Karpas-422 (cell line): ENCODE results near the gene C18orf63. TPM values are rescaled to one million over a fixed set of nuclear protein-coding genes. Genes with fewer than 3 reads are reported as not detected.
A peak's percentile ranks its signal among the peaks of the same experiment; 100 is the strongest.

ENCODE experiments used
- DNase-seq: peaks from one replicate; pipeline ENCODE4 v3.0.0-alpha.2; 2015
- H2AFZ ChIP-seq: fragments of 200-600 bp; sonication (generic); 2 replicates; pipeline ENCODE4 v1.6.1; 2014; ENCODE audit warnings: antibody characterized with exemption, low read length, mixed read lengths
- H3K27ac ChIP-seq: fragments of 200-600 bp; sonication (generic); 2 replicates; pipeline ENCODE4 v1.5.1; 2014; ENCODE audit warnings: mild to moderate bottlenecking, low read length, moderate library complexity
- H3K27me3 ChIP-seq: fragments of 200-600 bp; sonication (generic); 2 replicates; pipeline ENCODE4 v1.6.1; 2014; ENCODE audit warnings: low read length, mixed read lengths
- H3K36me3 ChIP-seq: fragments of 200-600 bp; sonication (generic); 2 replicates; pipeline ENCODE4 v1.6.1; 2014; ENCODE audit warnings: low read length, mixed read lengths; ENCODE audit not compliant: insufficient read depth
- H3K4me1 ChIP-seq: fragments of 200-600 bp; sonication (generic); 2 replicates; pipeline ENCODE4 v1.6.1; 2014; ENCODE audit warnings: mild to moderate bottlenecking, low read length, mixed read lengths
- H3K4me2 ChIP-seq: fragments of 200-600 bp; sonication (generic); 2 replicates; pipeline ENCODE4 v1.6.1; 2014; ENCODE audit warnings: low read length, low read depth, mild to moderate bottlenecking; ENCODE audit not compliant: poor library complexity, severe bottlenecking
- H3K4me3 ChIP-seq: fragments of 200-600 bp; sonication (generic); 2 replicates; pipeline ENCODE4 v1.5.1; 2014; ENCODE audit warnings: mild to moderate bottlenecking, antibody characterized with exemption, low read length, mixed read lengths
- H3K79me2 ChIP-seq: fragments of 200-600 bp; sonication (generic); 2 replicates; pipeline ENCODE4 v1.6.1; 2014; ENCODE audit warnings: mild to moderate bottlenecking, low read length, mixed read lengths
- H3K9ac ChIP-seq: fragments of 200-600 bp; sonication (generic); 2 replicates; pipeline ENCODE4 v1.6.0; 2014; ENCODE audit warnings: low read length
- H3K9me2 ChIP-seq: fragments of 200-600 bp; sonication (generic), shearing (Covaris generic); replicated peaks from 2 replicates; pipeline ENCODE4 v1.6.0; 2014; ENCODE audit warnings: mild to moderate bottlenecking, low read length, moderate library complexity; ENCODE audit not compliant: insufficient read depth
- H3K9me3 ChIP-seq: fragments of 300-700, 200-600 bp; sonication (generic); 2 replicates; pipeline ENCODE4 v1.6.1; 2014; ENCODE audit warnings: low read length, mixed read lengths
- H4K20me1 ChIP-seq: fragments of 200-600 bp; sonication (generic); 2 replicates; pipeline ENCODE4 v1.6.1; 2014; ENCODE audit warnings: mild to moderate bottlenecking, antibody characterized with exemption, low read length, low read depth; ENCODE audit not compliant: insufficient read depth
- total RNA-seq: library from RNA; depleted of rRNA; stranded (reverse); fragments of >200 nt; shearing (Covaris generic); gene quantifications from 2 replicates; pipeline ENCODE4 v1.2.3, GENCODE V29; 2014; ENCODE audit warnings: low replicate concordance

C18orf63 gene
- total RNA-seq, 1 experiment from 2014 or later: not detected

- Histone ChIP-seq H3K27me3 (no peaks in the 10 kb centered on the region), H3K4me3 (no peak overlapping the region), H3K9me3 (no peaks in the 10 kb centered on the region), H3K36me3 (no peaks in the 10 kb centered on the region), H3K9me2 (no peaks in the 10 kb centered on the region), H3K27ac (no peak overlapping the region), H3K79me2 (no peaks in the 10 kb centered on the region), H3K4me1 (peaks cover 8% of the 10 kb centered on the region), H2AFZ (no peak overlapping the region), H3K9ac (no peak overlapping the region), H3K4me2 (no peak overlapping the region), H4K20me1 (no peaks in the 10 kb centered on the region)
- DNase-seq: no peak
Observed at GRCh38 chr18:74360852-74361655, 45.4 kb downstream of the C18orf63 start.

GRCh38 chr18:74367905-74368304, 52.3 kb downstream of the C18orf63 start:
- no peaks in the 10 kb centered on the region for H3K36me3 ChIP-seq
- H3K9me2 ChIP-seq: no peaks in the 10 kb centered on the region
- no peak for DNase-seq
- H2AFZ ChIP-seq: no peak overlapping the region; the same call in 1 of the 2 replicates
- peak overlapping the region; percentile 30 for H3K4me2 ChIP-seq
- no peak overlapping the region for H3K27ac ChIP-seq
- H3K9ac ChIP-seq: no peak overlapping the region
- H3K9me3 ChIP-seq: no peaks in the 10 kb centered on the region
- peaks cover 13% of the 10 kb centered on the region for H3K4me1 ChIP-seq
- no peaks in the 10 kb centered on the region for H4K20me1 ChIP-seq
- H3K79me2 ChIP-seq: no peaks in the 10 kb centered on the region
- no peaks in the 10 kb centered on the region for H3K27me3 ChIP-seq
- no peak overlapping the region for H3K4me3 ChIP-seq

- Histone ChIP-seq H3K4me3 (no peak overlapping the region), H3K27ac (no peak overlapping the region), H3K36me3 (no peaks in the 10 kb centered on the region), H3K9me2 (no peaks in the 10 kb centered on the region), H3K9me3 (no peaks in the 10 kb centered on the region), H3K4me1 (peaks cover 13% of the 10 kb centered on the region), H2AFZ (no peak overlapping the region), H3K4me2 (no peak overlapping the region), H3K79me2 (no peaks in the 10 kb centered on the region), H3K9ac (no peak overlapping the region), H4K20me1 (no peaks in the 10 kb centered on the region), H3K27me3 (no peaks in the 10 kb centered on the region)
- no peak for DNase-seq
Observed at GRCh38 chr18:74368901-74369705, 53.5 kb downstream of the C18orf63 start.

GRCh38 chr18:74370115-74370514, 54.5 kb downstream of the C18orf63 start:
- peaks cover 13% of the 10 kb centered on the region for H3K4me1 ChIP-seq
- no peaks in the 10 kb centered on the region for H3K9me3 ChIP-seq
- no peak overlapping the region for H3K9ac ChIP-seq
- no peak for DNase-seq
- H4K20me1 ChIP-seq: no peaks in the 10 kb centered on the region
- H3K4me2 ChIP-seq: no peak overlapping the region
- no peaks in the 10 kb centered on the region for H3K79me2 ChIP-seq
- no peaks in the 10 kb centered on the region for H3K27me3 ChIP-seq
- no peak overlapping the region for H3K4me3 ChIP-seq
- no peak overlapping the region for H2AFZ ChIP-seq
- H3K9me2 ChIP-seq: no peaks in the 10 kb centered on the region
- no peaks in the 10 kb centered on the region for H3K36me3 ChIP-seq
- H3K27ac ChIP-seq: no peak overlapping the region

GRCh38 chr18:74373428-74373827, 57.8 kb downstream of the C18orf63 start:
- H3K4me1 ChIP-seq: no peaks in the 10 kb centered on the region
- H3K9me2 ChIP-seq: no peaks in the 10 kb centered on the region
- H3K27ac ChIP-seq: no peak overlapping the region
- H3K4me3 ChIP-seq: no peak overlapping the region
- no peaks in the 10 kb centered on the region for H3K27me3 ChIP-seq
- no peak for DNase-seq
- H3K9me3 ChIP-seq: no peaks in the 10 kb centered on the region
- no peaks in the 10 kb centered on the region for H4K20me1 ChIP-seq
- H3K9ac ChIP-seq: no peak overlapping the region
- H3K4me2 ChIP-seq: no peak overlapping the region
- H2AFZ ChIP-seq: no peak overlapping the region
- no peaks in the 10 kb centered on the region for H3K36me3 ChIP-seq
- no peaks in the 10 kb centered on the region for H3K79me2 ChIP-seq

- Histone ChIP-seq H3K4me3 (no peak overlapping the region), H3K9me2 (no peaks in the 10 kb centered on the region), H3K4me1 (no peaks in the 10 kb centered on the region), H4K20me1 (no peaks in the 10 kb centered on the region), H3K27ac (no peak overlapping the region), H3K27me3 (no peaks in the 10 kb centered on the region), H2AFZ (no peak overlapping the region), H3K9me3 (no peaks in the 10 kb centered on the region), H3K79me2 (no peaks in the 10 kb centered on the region), H3K36me3 (no peaks in the 10 kb centered on the region), H3K4me2 (no peak overlapping the region), H3K9ac (no peak overlapping the region)
- DNase-seq: no peak
Observed at GRCh38 chr18:74375999-74376398, 60.4 kb downstream of the C18orf63 start.

- H3K4me3 ChIP-seq: no peak overlapping the region
- H4K20me1 ChIP-seq: no peaks in the 10 kb centered on the region
- H3K27me3 ChIP-seq: no peaks in the 10 kb centered on the region
- H3K9me3 ChIP-seq: no peaks in the 10 kb centered on the region
- H3K9ac ChIP-seq: no peak overlapping the region
- H3K36me3 ChIP-seq: no peaks in the 10 kb centered on the region
- DNase-seq: no peak
- no peak overlapping the region for H3K4me2 ChIP-seq
- H3K79me2 ChIP-seq: no peaks in the 10 kb centered on the region
- no peaks in the 10 kb centered on the region for H3K4me1 ChIP-seq
- H3K27ac ChIP-seq: no peak overlapping the region
- H2AFZ ChIP-seq: no peak overlapping the region
- H3K9me2 ChIP-seq: no peaks in the 10 kb centered on the region
Observed at GRCh38 chr18:74376523-74376922, 60.9 kb downstream of the C18orf63 start.

GRCh38 chr18:74377776-74378175, 62.1 kb downstream of the C18orf63 start:
- Histone ChIP-seq H3K9me2 (no peaks in the 10 kb centered on the region), H3K9me3 (no peaks in the 10 kb centered on the region), H3K4me2 (no peak overlapping the region), H3K27me3 (no peaks in the 10 kb centered on the region), H3K4me1 (no peaks in the 10 kb centered on the region), H4K20me1 (no peaks in the 10 kb centered on the region), H3K9ac (no peak overlapping the region), H3K36me3 (no peaks in the 10 kb centered on the region), H3K4me3 (no peak overlapping the region), H3K27ac (no peak overlapping the region), H3K79me2 (no peaks in the 10 kb centered on the region), H2AFZ (no peak overlapping the region)
- no peak for DNase-seq
